ENCODE data around the gene CFAP65.

CFAP65 gene, protein sequence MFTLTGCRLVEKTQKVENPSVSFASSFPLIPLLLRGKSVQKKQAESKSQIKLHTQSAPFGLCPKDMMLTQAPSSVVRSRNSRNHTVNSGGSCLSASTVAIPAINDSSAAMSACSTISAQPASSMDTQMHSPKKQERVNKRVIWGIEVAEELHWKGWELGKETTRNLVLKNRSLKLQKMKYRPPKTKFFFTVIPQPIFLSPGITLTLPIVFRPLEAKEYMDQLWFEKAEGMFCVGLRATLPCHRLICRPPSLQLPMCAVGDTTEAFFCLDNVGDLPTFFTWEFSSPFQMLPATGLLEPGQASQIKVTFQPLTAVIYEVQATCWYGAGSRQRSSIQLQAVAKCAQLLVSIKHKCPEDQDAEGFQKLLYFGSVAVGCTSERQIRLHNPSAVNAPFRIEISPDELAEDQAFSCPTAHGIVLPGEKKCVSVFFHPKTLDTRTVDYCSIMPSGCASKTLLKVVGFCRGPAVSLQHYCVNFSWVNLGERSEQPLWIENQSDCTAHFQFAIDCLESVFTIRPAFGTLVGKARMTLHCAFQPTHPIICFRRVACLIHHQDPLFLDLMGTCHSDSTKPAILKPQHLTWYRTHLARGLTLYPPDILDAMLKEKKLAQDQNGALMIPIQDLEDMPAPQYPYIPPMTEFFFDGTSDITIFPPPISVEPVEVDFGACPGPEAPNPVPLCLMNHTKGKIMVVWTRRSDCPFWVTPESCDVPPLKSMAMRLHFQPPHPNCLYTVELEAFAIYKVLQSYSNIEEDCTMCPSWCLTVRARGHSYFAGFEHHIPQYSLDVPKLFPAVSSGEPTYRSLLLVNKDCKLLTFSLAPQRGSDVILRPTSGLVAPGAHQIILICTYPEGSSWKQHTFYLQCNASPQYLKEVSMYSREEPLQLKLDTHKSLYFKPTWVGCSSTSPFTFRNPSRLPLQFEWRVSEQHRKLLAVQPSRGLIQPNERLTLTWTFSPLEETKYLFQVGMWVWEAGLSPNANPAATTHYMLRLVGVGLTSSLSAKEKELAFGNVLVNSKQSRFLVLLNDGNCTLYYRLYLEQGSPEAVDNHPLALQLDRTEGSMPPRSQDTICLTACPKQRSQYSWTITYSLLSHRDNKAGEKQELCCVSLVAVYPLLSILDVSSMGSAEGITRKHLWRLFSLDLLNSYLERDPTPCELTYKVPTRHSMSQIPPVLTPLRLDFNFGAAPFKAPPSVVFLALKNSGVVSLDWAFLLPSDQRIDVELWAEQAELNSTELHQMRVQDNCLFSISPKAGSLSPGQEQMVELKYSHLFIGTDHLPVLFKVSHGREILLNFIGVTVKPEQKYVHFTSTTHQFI (N-terminal part only)

GRCh38 chr2:219041252-219041651 is at the start of gene CFAP65:
TSS of gene CFAP65 (minus strand) at chr2:219041516. CDS start at chr2:219039048, 2,468 bp downstream.
- peak; percentile 58 for DNase-seq

- DNase-seq: no peak
Measured at GRCh38 chr2:219090436-219091299, 49.4 kb upstream of the CFAP65 start.

DNA sequence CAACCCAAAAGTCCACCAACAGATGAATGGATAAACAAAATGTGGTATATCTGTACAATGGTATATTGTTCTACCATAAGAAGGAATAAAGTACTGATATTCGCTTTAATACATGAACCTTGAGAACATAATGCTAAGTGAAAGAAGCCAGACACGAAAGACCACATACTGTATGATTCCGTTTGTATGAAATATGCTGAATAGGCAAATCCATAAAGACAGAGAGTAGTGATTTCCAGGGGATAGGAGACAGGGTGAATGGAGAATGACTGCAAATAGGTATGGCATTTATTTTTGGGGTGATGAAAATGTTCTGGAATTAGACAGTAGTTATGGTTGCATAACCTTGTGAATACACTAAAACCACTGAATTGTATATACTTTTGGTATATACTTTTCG is 48.0 kb upstream of the CFAP65 start:
- no peak for DNase-seq

DNA sequence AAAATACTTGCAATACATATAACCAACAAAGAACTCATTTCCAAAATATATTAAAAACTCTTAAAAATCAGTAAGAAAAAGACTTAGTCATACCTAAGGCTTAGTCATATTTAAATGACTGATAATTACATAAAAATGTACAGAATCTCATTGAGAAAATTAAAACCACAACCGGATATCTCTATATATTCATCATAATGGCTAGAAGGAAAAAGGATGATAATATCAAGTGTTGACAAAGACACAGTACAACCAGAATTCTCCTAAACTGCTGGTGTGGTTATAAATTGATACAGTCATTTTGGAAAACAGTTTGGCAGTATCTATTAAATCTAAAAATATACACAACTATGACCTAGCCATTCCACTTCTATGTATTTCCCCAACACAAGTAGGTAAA is 46.5 kb upstream of the CFAP65 start:
- DNase-seq: peak; percentile 30

GRCh38 chr2:219087361-219087760 is 46.0 kb upstream of the CFAP65 start:
- no peak for DNase-seq

DNA sequence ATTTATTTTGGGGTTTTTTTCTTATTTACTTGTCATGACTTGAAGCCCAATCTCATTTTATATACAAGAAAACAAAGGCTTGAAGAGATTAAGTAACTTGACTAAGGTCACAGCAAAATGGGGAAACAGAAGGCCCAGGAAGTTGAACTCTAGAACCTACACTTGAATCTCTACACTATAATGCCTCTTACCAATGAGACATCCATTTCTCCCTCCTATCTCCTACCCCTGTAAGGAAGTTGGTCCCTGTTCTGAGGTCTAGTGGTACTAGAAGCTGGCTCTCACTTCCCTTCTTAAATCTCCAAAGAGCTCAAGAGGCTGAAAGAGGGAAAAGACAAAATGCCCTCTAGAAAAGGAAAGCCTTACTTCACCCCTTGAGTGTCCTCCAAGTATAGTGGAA is 44.9 kb upstream of the CFAP65 start:
- no peak for DNase-seq

DNA sequence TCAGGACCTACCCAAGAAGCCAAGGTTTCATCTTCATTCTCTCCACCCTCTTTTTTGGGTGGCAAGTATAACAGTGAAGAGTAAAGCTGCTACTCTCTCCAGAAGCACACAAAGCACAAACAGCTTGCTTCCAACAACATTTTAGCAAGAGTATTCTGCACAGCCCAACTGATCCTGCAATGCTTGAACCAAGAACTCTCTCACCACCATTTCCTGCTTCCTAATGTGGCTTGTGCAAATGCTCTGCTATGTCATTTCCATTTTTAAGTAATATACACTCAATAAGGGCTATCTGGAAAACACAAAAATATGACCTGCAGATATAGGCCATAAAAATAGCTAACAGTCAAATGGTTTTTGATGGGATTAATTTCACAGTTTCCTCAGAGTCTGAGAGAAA is 43.5 kb upstream of the CFAP65 start:
- no peak for DNase-seq

DNA sequence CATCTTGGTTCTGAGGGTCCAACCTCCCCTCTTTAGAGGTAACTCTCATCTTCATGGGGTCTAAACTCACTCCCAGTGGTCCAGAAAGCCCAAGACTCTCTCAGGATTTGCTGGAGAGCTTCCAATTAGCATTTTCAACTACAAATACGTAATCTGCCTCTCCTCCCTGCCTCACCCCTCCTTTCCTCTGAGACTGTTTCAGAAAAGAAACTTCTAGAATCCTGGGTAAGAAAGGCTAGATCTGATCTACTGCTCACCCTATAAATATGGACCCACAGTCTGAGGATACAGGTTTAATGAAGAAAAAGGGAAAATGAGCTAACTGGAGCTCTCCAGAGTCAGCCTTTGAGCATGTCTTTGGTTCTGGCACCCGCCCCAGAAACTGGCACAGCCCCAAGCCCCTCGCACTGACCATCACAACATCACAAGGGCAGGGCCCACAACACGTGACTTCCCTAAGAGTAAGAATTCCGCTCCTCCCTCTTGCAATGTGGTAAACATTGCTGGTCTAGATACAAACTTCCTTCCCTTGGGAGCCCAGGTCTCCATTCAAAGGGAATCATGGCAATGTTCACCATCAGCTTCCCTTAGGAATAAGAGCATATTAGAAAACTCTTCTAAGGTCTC is 41.1 kb upstream of the CFAP65 start:
- DNase-seq: no peak

DNA sequence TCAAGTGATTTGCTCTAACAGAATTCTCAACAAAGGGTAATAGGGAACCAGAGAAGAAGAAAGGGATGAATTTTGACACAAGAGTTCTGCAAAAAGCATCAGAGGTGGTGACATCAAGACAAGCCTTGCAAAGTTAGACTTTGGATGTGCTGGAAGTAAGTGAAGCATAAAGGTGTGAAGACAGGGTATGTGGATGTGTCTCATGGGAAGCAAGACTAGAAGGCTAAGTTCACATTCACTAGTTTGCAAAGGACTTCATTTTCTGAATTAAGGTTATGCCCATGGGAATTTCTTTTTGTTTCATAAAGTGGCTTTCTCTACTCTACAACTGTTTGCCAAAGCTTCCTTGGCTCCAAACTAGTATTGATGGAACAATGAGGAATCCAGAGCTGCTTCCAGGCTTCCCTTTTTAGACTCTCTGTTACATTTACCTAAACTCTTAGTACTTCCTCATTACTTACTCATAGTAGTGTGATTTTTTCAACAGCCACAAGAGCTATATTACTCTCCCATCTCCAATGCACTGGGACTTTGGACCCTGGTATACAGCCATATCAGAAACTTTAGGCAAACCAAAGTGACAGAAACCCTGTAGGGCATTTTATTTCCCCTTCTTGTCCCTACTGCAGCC is 40.5 kb upstream of the CFAP65 start:
- DNase-seq: no peak

DNA sequence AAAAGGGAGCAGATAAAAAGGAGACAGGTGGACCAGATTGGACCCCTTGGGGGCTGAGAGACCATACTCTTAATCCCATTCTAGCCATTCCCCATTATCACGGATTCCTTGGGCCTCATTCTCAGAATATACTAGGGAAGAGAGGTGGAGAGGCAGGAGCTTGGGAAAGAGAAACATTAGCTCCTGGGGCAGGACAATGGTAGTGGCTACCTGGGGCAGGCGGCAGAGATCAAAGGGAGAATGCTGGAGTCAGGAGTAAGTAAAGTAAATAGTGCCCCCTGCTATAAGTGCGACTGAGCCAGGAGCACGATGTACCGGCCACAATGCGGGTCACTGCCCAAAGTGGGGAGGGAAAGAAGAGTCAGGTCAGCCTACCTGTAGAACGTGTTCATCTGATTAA is 39.8 kb upstream of the CFAP65 start:
- DNase-seq: no peak

- DNase-seq: peak; percentile 23
Measured at GRCh38 chr2:219079417-219079816, 38.1 kb upstream of the CFAP65 start.

DNA sequence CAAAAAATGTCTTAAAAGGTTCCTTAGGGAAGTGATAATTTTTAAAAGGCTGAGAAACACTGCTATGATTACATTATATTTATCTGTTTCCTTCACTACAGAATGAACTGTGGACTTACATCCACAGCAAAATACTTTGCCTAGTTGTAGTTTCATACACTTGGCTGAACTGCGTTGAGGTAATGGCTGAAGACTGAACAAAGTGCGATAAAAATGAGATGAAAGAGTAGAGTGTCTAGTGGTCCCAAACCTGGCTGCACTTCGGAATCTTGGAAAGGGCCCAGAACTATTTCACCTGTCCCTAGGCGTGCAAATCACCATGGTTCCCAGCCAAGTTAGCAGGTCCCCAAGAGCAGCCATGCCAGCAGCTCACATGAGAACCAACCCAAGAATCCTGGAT is 37.6 kb upstream of the CFAP65 start:
- DNase-seq: no peak

DNA sequence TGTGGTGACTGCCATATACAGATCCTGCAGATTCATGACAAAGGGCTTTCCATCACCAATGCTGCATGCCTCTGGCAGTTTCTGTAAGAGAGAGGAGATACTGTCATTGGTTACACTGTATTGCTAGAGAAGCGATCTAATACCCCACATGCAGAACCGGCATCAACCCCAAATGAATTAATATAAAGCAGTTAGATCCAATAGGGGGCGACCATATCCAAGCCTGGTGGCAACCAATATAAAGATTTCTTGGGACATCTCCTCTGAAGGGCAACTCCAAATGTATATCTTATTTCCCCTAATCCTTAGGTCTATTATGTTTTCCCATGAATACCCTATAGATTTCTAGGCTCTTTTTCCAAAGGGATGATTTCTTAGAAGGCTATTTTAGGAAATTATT is 36.8 kb upstream of the CFAP65 start:
- no peak for DNase-seq

DNA sequence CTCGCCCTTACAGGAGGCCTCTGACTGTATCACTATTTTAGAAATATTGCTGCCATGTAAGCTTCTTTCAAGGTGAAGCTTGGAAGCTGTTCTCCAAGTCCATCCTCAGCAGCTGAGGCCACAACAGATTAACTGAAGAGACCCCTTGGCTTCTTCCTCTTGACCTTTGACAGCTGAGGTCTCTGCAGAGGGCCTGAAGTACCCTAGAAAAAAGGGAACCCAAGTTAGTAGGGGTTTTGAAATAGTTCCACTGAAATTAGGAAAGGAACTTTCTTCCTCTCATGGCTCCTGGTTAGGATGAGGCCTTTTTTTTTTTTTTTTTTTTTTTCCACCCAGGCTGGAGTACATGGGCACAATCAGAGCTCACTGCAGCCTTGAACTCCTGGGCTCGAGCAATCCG is 34.9 kb upstream of the CFAP65 start:
- DNase-seq: no peak

GRCh38 chr2:219073413-219074129 is 32.3 kb upstream of the CFAP65 start:
- DNase-seq: peak; percentile 48

DNA sequence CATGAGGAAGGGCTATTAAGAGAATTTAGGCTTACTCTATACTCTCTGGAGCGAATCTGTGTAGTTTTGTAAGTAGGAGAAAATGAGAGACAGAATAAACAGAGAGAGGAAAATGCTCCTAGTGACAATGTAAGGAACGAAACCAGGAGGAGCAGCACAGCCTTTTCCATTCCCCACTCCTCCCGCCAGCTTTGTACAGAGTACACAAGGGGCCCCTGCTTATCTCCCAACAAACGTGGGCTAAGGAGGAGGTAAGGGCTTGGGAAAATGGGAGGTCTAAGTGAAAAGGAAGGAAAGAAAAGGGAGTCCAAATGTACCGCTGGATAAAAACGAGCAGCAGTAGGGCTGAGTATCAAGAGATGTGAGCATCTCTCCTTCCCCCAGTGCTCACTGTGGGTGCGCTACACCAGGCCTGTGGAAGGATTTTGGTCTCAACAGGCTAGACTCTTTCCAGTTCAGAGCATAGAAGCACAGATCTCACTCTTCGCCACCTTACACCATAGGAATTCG is 31.5 kb upstream of the CFAP65 start:
- no peak for DNase-seq

DNA sequence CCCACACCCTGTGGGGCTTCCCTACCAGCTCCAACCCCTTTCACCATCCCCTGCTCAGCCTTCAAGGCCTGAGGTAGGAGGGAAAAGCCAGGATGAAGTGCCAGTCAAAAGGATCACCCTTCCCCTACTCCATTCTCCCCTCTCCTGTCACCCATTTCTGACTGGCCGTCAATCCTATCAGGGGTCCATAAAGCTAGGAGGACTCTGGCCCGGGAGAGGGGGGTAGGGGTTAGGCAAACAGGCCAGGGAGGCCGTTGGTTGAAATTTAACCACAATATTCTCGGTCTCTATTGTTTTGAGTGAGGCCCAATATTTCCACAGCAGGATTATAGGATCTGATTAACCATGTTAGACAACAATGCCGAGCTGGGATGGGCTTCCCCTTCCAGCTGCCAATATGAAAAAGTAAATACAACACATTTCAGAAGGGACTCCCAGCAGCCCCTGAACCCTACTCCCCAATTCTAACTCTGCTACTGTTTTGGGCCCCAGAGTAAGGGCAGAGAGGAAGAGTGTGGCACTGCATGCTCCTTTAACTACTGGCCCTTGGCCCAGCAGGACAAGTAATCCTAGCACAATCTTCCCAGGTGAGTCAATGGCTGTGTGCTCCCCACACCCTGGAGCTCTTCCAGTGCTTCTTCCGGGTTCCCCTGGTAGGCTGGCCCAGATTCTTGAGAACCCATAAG is 30.0 kb upstream of the CFAP65 start:
- peak; percentile 8 for DNase-seq

- no peak for DNase-seq
Measured at GRCh38 chr2:219065484-219065883, 24.2 kb upstream of the CFAP65 start.

DNA sequence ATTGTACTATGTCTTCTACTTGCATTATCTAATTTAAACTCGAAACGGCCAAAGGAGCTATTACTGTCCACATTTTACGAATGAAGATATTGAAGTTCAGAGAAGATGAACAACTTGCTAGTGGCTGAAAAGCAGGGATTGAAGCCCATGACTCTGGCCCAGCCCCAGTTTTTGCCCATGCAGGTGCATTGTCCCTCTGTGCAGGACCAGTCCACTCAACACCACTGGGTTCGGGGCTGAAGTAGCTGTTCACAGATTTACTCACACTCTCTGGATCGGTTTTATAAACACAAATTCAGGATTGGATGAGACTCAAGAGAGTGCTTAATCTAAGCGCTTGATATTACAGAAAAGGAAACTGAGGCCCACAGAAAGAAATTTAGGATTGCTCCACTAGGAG is 20.8 kb upstream of the CFAP65 start:
- DNase-seq: no peak

Measured in fibroblast of skin of right biceps (primary cell).